ENCODE results near the gene ABHD3.

DNA sequence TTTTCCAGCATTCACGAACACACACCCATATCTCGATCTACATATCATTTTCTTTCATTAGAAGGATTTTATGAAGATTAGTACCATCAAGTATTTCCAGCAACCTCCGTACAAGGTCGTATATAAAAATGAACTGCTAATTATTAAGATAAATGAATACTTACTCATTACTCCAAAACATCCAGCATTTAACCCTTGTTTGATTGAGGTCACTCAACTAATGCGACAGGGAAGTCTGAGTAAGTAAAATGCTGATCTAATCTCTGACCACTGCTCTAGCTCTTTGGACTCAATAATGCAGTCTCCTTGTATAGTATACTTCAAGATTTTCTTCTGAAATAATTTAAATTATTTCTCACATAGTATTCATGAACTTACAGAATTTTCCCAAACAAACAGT lies 2.0 kb downstream of the ABHD3 start:
- TF ChIP-seq, protein P1, sequence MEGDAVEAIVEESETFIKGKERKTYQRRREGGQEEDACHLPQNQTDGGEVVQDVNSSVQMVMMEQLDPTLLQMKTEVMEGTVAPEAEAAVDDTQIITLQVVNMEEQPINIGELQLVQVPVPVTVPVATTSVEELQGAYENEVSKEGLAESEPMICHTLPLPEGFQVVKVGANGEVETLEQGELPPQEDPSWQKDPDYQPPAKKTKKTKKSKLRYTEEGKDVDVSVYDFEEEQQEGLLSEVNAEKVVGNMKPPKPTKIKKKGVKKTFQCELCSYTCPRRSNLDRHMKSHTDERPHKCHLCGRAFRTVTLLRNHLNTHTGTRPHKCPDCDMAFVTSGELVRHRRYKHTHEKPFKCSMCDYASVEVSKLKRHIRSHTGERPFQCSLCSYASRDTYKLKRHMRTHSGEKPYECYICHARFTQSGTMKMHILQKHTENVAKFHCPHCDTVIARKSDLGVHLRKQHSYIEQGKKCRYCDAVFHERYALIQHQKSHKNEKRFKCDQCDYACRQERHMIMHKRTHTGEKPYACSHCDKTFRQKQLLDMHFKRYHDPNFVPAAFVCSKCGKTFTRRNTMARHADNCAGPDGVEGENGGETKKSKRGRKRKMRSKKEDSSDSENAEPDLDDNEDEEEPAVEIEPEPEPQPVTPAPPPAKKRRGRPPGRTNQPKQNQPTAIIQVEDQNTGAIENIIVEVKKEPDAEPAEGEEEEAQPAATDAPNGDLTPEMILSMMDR (IDR thresholded peaks at IDR 0.05 in 4 of 5, conservative IDR thresholded peaks at IDR 0.05 in 1 of 5) = no peak
- TF ChIP-seq POLR2A (IDR thresholded peaks at IDR 0.05) = no peak

All from gastrocnemius medialis (tissue), 4 donors.